ENCODE data around the gene TMEM205. TPM values are rescaled to one million over a fixed set of nuclear protein-coding genes. Genes with fewer than 3 reads are reported as not detected.

The TMEM205 gene
- total and polyA plus RNA-seq, 2 of the 13 experiments (the other 11 are each of a cell fraction or from before 2014, with no cell fraction given), result 45.5 to 98.7 TPM

DNA sequence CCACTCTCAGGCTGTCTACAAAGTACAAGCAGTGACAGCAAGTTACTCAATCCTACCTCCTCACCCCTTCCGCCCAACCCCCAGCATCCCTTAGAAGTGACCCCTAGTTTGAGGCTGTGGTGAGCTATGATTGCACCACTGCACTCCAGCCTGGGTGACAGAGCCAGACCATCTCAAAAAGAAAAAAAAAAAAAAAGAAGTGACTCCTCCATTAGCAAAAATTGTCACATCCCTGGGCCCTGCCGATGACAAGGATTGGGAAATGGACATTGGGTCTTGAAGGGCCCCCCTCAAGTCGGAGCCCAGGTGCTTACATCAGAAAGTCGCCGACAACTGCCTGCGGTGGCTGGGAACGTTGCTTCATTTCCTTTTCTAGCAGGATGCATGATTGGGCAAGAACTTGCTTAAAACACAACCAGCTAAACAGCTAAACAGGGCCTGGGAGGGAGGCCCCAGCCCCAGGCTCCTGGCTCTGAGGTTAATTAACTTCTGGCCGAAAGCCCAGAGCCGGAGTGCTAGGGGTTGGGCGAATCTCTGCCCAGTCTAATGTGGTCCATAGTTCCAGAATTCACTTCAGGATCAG, 21.9 kb downstream of the TMEM205 start (continued):
- TF ChIP-seq, protein P1, sequence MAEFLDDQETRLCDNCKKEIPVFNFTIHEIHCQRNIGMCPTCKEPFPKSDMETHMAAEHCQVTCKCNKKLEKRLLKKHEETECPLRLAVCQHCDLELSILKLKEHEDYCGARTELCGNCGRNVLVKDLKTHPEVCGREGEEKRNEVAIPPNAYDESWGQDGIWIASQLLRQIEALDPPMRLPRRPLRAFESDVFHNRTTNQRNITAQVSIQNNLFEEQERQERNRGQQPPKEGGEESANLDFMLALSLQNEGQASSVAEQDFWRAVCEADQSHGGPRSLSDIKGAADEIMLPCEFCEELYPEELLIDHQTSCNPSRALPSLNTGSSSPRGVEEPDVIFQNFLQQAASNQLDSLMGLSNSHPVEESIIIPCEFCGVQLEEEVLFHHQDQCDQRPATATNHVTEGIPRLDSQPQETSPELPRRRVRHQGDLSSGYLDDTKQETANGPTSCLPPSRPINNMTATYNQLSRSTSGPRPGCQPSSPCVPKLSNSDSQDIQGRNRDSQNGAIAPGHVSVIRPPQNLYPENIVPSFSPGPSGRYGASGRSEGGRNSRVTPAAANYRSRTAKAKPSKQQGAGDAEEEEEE (CRISPR knock-in tag; IDR thresholded peaks at IDR 0.05; ENCODE audit: borderline replicate concordance), result no peak
- TF ChIP-seq FOXK1 (CRISPR knock-in tag; IDR thresholded peaks at IDR 0.05; ENCODE audit: borderline replicate concordance, low read depth) (peak; percentile 70; the same call in 1 of the 2 replicates), EHMT2 (IDR thresholded peaks at IDR 0.05; ENCODE audit: borderline replicate concordance, low read depth, low read length) (no peak), NR1H2 (CRISPR knock-in tag; IDR thresholded peaks at IDR 0.05; ENCODE audit: borderline replicate concordance, low read depth) (no peak), SP1 (IDR thresholded peaks at IDR 0.05) (no peak), SP1 (CRISPR knock-in tag; IDR thresholded peaks at IDR 0.05) (no peak), ZNF333 (CRISPR knock-in tag; IDR thresholded peaks at IDR 0.05; ENCODE audit: borderline replicate concordance) (no peak), ZNF468 (CRISPR knock-in tag; IDR thresholded peaks at IDR 0.05) (no peak), ZNF614 (CRISPR knock-in tag; IDR thresholded peaks at IDR 0.05; ENCODE audit: borderline replicate concordance) (peak; percentile 70), ZNF616 (CRISPR knock-in tag; IDR thresholded peaks at IDR 0.05; ENCODE audit: low read depth) (no peak), KDM3A (CRISPR knock-in tag; IDR thresholded peaks at IDR 0.05; ENCODE audit: low read depth) (peak; percentile 43; the same call in 1 of the 2 replicates), HNRNPUL1 (IDR thresholded peaks at IDR 0.05; ENCODE audit: low read depth, low read length) (no peak), ZNF546 (CRISPR knock-in tag; conservative IDR thresholded peaks at IDR 0.05) (no peak), ISL2 (CRISPR knock-in tag; IDR thresholded peaks at IDR 0.05) (peak; percentile 73; the same call in 1 of the 2 replicates), JUN (CRISPR knock-in tag; IDR thresholded peaks at IDR 0.05) (no peak)
- TF ChIP-seq, protein P2, sequence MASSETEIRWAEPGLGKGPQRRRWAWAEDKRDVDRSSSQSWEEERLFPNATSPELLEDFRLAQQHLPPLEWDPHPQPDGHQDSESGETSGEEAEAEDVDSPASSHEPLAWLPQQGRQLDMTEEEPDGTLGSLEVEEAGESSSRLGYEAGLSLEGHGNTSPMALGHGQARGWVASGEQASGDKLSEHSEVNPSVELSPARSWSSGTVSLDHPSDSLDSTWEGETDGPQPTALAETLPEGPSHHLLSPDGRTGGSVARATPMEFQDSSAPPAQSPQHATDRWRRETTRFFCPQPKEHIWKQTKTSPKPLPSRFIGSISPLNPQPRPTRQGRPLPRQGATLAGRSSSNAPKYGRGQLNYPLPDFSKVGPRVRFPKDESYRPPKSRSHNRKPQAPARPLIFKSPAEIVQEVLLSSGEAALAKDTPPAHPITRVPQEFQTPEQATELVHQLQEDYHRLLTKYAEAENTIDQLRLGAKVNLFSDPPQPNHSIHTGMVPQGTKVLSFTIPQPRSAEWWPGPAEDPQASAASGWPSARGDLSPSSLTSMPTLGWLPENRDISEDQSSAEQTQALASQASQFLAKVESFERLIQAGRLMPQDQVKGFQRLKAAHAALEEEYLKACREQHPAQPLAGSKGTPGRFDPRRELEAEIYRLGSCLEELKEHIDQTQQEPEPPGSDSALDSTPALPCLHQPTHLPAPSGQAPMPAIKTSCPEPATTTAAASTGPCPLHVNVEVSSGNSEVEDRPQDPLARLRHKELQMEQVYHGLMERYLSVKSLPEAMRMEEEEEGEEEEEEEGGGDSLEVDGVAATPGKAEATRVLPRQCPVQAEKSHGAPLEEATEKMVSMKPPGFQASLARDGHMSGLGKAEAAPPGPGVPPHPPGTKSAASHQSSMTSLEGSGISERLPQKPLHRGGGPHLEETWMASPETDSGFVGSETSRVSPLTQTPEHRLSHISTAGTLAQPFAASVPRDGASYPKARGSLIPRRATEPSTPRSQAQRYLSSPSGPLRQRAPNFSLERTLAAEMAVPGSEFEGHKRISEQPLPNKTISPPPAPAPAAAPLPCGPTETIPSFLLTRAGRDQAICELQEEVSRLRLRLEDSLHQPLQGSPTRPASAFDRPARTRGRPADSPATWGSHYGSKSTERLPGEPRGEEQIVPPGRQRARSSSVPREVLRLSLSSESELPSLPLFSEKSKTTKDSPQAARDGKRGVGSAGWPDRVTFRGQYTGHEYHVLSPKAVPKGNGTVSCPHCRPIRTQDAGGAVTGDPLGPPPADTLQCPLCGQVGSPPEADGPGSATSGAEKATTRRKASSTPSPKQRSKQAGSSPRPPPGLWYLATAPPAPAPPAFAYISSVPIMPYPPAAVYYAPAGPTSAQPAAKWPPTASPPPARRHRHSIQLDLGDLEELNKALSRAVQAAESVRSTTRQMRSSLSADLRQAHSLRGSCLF (CRISPR knock-in tag; IDR thresholded peaks at IDR 0.05; ENCODE audit: borderline replicate concordance), result no peak
- TF ChIP-seq, protein P3, sequence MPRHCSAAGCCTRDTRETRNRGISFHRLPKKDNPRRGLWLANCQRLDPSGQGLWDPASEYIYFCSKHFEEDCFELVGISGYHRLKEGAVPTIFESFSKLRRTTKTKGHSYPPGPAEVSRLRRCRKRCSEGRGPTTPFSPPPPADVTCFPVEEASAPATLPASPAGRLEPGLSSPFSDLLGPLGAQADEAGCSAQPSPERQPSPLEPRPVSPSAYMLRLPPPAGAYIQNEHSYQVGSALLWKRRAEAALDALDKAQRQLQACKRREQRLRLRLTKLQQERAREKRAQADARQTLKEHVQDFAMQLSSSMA (CRISPR knock-in tag; IDR thresholded peaks at IDR 0.05), result 0 out of 2 replicates have a peak, but pooled peaks have one; percentile 21
- TF ChIP-seq, protein P4, sequence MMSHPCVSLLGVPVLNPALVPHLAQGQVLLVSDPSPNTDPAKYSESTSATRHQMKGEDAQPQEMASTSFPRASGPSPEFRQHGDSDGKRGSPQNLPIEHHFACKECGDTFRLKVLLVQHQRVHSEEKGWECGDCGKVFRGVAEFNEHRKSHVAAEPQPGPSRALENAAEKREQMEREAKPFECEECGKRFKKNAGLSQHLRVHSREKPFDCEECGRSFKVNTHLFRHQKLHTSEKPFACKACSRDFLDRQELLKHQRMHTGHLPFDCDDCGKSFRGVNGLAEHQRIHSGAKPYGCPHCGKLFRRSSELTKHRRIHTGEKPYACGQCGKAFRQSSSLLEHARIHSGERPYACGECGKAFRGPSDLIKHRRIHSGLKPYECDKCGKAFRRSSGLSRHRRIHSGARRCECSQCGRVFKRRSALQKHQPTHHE (CRISPR knock-in tag; IDR thresholded peaks at IDR 0.05; ENCODE audit: borderline replicate concordance), result no peak
- TF ChIP-seq, protein P5, sequence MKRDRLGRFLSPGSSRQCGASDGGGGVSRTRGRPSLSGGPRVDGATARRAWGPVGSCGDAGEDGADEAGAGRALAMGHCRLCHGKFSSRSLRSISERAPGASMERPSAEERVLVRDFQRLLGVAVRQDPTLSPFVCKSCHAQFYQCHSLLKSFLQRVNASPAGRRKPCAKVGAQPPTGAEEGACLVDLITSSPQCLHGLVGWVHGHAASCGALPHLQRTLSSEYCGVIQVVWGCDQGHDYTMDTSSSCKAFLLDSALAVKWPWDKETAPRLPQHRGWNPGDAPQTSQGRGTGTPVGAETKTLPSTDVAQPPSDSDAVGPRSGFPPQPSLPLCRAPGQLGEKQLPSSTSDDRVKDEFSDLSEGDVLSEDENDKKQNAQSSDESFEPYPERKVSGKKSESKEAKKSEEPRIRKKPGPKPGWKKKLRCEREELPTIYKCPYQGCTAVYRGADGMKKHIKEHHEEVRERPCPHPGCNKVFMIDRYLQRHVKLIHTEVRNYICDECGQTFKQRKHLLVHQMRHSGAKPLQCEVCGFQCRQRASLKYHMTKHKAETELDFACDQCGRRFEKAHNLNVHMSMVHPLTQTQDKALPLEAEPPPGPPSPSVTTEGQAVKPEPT (CRISPR knock-in tag; IDR thresholded peaks at IDR 0.05; ENCODE audit: low read depth), result no peak
